Measurements from ENCODE around the gene TENT4A. TPM values are rescaled to one million over a fixed set of nuclear protein-coding genes. Genes with fewer than 3 reads are reported as not detected.
"Not testable (repeated sequence)": the region's sequence is repeated elsewhere in the genome, so short reads cannot be mapped to it uniquely, and the experiment has no call there.

TENT4A gene
- total RNA-seq (2022) (32.3 and 36.7 TPM in 2 replicates), Bru-seq, nascent RNA (percentile 90 among the genes with signal in this experiment), BruChase-seq, experiment 1, labeled RNA remaining after a 2-hour chase (percentile 94 among the genes with signal in this experiment), BruChase-seq, experiment 2, labeled RNA remaining after a 6-hour chase (percentile 86 among the genes with signal in this experiment)
- long read RNA-seq, full-length matches to known transcripts, result 9 of 20 reads
- long read RNA-seq, partial matches to known transcripts, result 4 of 20 reads
- long read RNA-seq, other reads (novel, unspliced or antisense), result 7 of 20 reads

GRCh38 chr5:6713274-6714225 lies at the start of gene TENT4A:
TSS of gene TENT4A (plus strand) at chr5:6713432. CDS start at chr5:6713984, 552 bp downstream.
- intact Hi-C loops (cut with micrococcal nuclease; ENCODE audit: unreplicated experiment), result loop anchor here (1.0 to 2.0 kb wide), 2 partner anchors 31 to 80 kb away; partner anchors contain the start of genes NSUN2 and SRD5A1
- peak in 1 of 2 experiments; percentile 28 for DNase-seq
- POLR2A ChIA-PET, result interaction anchor here (0.9 to 1.0 kb wide), 2 partner anchors 81 to 86 kb away, joined by 4 to 13 read pairs; partner anchors contain the start of genes NSUN2 and SRD5A1
- no peaks in the 10 kb centered on the region for H3K9me3 Mint-ChIP-seq (ENCODE audit: unreplicated experiment)
- H3K36me3 ChIP-seq (ENCODE audit: control insufficient read depth, insufficient read depth, low read length), result peaks cover 3% of the 10 kb centered on the region; the same call in 1 of the 2 replicates
- peaks cover 16% of the 10 kb centered on the region for H3K4me1 ChIP-seq
- no peaks in the 10 kb centered on the region for H3K27me3 Mint-ChIP-seq (ENCODE audit: insufficient read depth, unreplicated experiment)
- peaks cover 20% of the 10 kb centered on the region for H3K4me1 Mint-ChIP-seq (ENCODE audit: low read depth, unreplicated experiment)
- no peaks in the 10 kb centered on the region for H3K9me3 ChIP-seq
- H3K36me3 Mint-ChIP-seq (ENCODE audit: insufficient read depth, unreplicated experiment), result peaks cover 14% of the 10 kb centered on the region
- no peaks in the 10 kb centered on the region for H3K27me3 ChIP-seq (replicated peaks; ENCODE audit: control insufficient read depth, insufficient read depth, low read length)
- H3K27ac Mint-ChIP-seq (ENCODE audit: unreplicated experiment), result peak within 1 kb of the TSS; percentile 86
- H3K4me3 Mint-ChIP-seq (ENCODE audit: unreplicated experiment), result peak within 1 kb of the TSS; percentile 80
- peak within 1 kb of the TSS; percentile 92 for H3K4me3 ChIP-seq (ENCODE audit: low read depth, low read length)
- CTCF ChIA-PET, result no interaction called here
- BruUV-seq (replicated peaks), result no TSS peak
- TF ChIP-seq CTCF (IDR thresholded peaks at IDR 0.05; ENCODE audit: insufficient read depth in 1 of 2, low read depth in 1 of 2, low read length in 1 of 2, severe bottlenecking in 1 of 2, unreplicated experiment in 1 of 2), result no peak

DNA sequence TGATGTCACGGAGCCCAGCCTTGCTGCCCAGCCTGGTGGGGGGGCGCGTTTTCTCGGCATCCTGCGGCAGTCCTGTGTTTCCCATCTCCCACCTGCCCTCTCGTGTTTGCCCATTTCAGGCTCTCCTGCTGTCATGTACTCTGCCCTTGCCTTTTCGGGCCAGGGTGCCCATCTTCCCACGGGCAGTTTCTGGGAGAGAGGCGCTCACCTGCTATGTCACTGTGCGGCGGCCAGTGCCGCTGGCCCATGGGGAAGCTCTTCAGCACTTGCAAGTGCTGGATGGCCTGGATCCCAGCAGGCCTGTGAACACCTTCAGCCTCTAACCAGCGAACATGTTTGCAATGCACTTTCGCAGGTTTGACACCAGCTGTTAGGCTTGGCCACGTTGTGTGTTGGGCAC lies 46.5 kb upstream of the TENT4A start:
- Mint-ChIP-seq H3K27me3 (ENCODE audit: insufficient read depth, unreplicated experiment) (no peaks in the 10 kb centered on the region), H3K36me3 (ENCODE audit: insufficient read depth, unreplicated experiment) (peaks cover 15% of the 10 kb centered on the region), H3K4me1 (ENCODE audit: low read depth, unreplicated experiment) (no peaks in the 10 kb centered on the region), H3K9me3 (ENCODE audit: unreplicated experiment) (no peaks in the 10 kb centered on the region), H3K4me3 (ENCODE audit: unreplicated experiment) (no peak overlapping the region), H3K27ac (ENCODE audit: unreplicated experiment) (no peak overlapping the region)
- ChIA-PET POLR2A (no interaction called here), CTCF (no interaction called here)
- BruUV-seq (replicated peaks), result no TSS peak
- H3K36me3 ChIP-seq (ENCODE audit: control insufficient read depth, insufficient read depth, low read length), result no peaks in the 10 kb centered on the region; the same call in 1 of the 2 replicates
- no peak overlapping the region for H3K4me3 ChIP-seq (ENCODE audit: low read depth, low read length)
- DNase-seq, result no peak
- no peaks in the 10 kb centered on the region for H3K27me3 ChIP-seq (replicated peaks; ENCODE audit: control insufficient read depth, insufficient read depth, low read length)
- intact Hi-C loops (cut with micrococcal nuclease; ENCODE audit: unreplicated experiment), result no loop called here
- no peaks in the 10 kb centered on the region for H3K9me3 ChIP-seq
- no peaks in the 10 kb centered on the region for H3K4me1 ChIP-seq
- TF ChIP-seq CTCF (IDR thresholded peaks at IDR 0.05; ENCODE audit: insufficient read depth in 1 of 2, low read depth in 1 of 2, low read length in 1 of 2, severe bottlenecking in 1 of 2, unreplicated experiment in 1 of 2), result no peak

GRCh38 chr5:6667648-6668047 lies 45.6 kb upstream of the TENT4A start:
- intact Hi-C loops (cut with micrococcal nuclease; ENCODE audit: unreplicated experiment), result no loop called here
- Mint-ChIP-seq H3K27me3 (ENCODE audit: insufficient read depth, unreplicated experiment) (no peaks in the 10 kb centered on the region), H3K4me3 (ENCODE audit: unreplicated experiment) (no peak overlapping the region), H3K27ac (ENCODE audit: unreplicated experiment) (no peak overlapping the region), H3K9me3 (ENCODE audit: unreplicated experiment) (no peaks in the 10 kb centered on the region), H3K36me3 (ENCODE audit: insufficient read depth, unreplicated experiment) (peaks cover 10% of the 10 kb centered on the region), H3K4me1 (ENCODE audit: low read depth, unreplicated experiment) (no peaks in the 10 kb centered on the region)
- ChIA-PET POLR2A (no interaction called here), CTCF (no interaction called here)
- Histone ChIP-seq H3K4me1 (no peaks in the 10 kb centered on the region), H3K9me3 (no peaks in the 10 kb centered on the region), H3K36me3 (ENCODE audit: control insufficient read depth, insufficient read depth, low read length) (no peaks in the 10 kb centered on the region), H3K27me3 (replicated peaks; ENCODE audit: control insufficient read depth, insufficient read depth, low read length) (no peaks in the 10 kb centered on the region), H3K4me3 (ENCODE audit: low read depth, low read length) (no peak overlapping the region)
- no TSS peak for BruUV-seq (replicated peaks)
- TF ChIP-seq CTCF (IDR thresholded peaks at IDR 0.05; ENCODE audit: insufficient read depth in 1 of 2, low read depth in 1 of 2, low read length in 1 of 2, severe bottlenecking in 1 of 2, unreplicated experiment in 1 of 2), result no peak
- DNase-seq, result no peak

DNA sequence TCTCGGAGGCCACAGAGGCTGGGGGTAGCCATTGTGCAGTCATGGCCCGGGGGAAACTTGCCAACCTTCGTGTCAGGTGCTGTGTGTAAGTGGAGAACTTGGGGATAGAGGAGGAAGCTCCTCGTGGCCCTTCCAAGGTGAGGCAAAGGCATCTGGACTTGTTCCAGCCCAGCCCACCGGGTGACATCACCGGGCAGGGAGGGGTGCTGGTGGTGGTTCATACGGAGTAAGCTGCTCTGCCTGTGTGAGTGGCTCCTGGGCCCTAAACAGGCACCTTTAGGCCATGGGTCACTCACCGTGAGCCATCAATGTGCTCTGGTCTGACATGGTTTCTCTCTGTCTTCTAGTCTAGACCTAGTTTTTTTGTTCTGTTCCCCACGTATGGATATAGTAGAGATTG lies 44.5 kb upstream of the TENT4A start:
- H3K9me3 ChIP-seq; H3K9me3 Mint-ChIP-seq (ENCODE audit: unreplicated experiment); POLR2A ChIA-PET; BruUV-seq (replicated peaks); H3K4me1 ChIP-seq; H3K4me3 ChIP-seq (ENCODE audit: low read depth, low read length); H3K27ac Mint-ChIP-seq (ENCODE audit: unreplicated experiment); H3K27me3 ChIP-seq (replicated peaks; ENCODE audit: control insufficient read depth, insufficient read depth, low read length); H3K27me3 Mint-ChIP-seq (ENCODE audit: insufficient read depth, unreplicated experiment); intact Hi-C loops (cut with micrococcal nuclease; ENCODE audit: unreplicated experiment); CTCF ChIA-PET; H3K36me3 ChIP-seq (ENCODE audit: control insufficient read depth, insufficient read depth, low read length); DNase-seq; H3K4me3 Mint-ChIP-seq (ENCODE audit: unreplicated experiment); H3K4me1 Mint-ChIP-seq (ENCODE audit: low read depth, unreplicated experiment): not testable (repeated sequence)
- H3K36me3 Mint-ChIP-seq (ENCODE audit: insufficient read depth, unreplicated experiment), result peaks cover 10% of the 10 kb centered on the region

All from Caco-2 (cell line).